Suprapubic skin (tissue), 4 donors: Measurements from ENCODE around the gene CABP4.

ENCODE experiments used
- CTCF ChIP-seq, 2 donors: fragments of 200-600 bp in 1 of 2; fragments of 450-650 bp in 1 of 2; sonication (generic) in 1 of 2; IDR thresholded peaks; one replicate each; pipeline ENCODE4 v1.5.1; 2016 to 2019; ENCODE audit warnings: antibody characterized with exemption in 2 of 2, mild to moderate bottlenecking in 1 of 2, moderate library complexity in 1 of 2
- EP300 ChIP-seq: sonication (generic); formaldehyde crosslinking; IDR thresholded peaks from one replicate; pipeline ENCODE4 v1.6.1; 2017; ENCODE audit warnings: antibody characterized with exemption
- POLR2A ChIP-seq, 2 donors: fragments of 450-650 bp; IDR thresholded peaks; one replicate each; pipeline ENCODE4 v1.6.1; 2017; ENCODE audit warnings: antibody characterized with exemption in 2 of 2, mild to moderate bottlenecking in 2 of 2, moderate library complexity in 2 of 2
- POLR2AphosphoS5 ChIP-seq, 3 donors: sonication (generic); formaldehyde crosslinking; IDR thresholded peaks; one replicate each; pipeline ENCODE4 v1.6.1; 2017; ENCODE audit warnings: antibody characterized with exemption in 3 of 3

- no peak for TF ChIP-seq CTCF (IDR thresholded peaks at IDR 0.05)
- TF ChIP-seq POLR2A (IDR thresholded peaks at IDR 0.05), result no peak
- no peak for TF ChIP-seq EP300
- TF ChIP-seq POLR2AphosphoS5 (IDR thresholded peaks at IDR 0.05), result no peak
Observed at GRCh38 chr11:67442504-67443404, 12.4 kb upstream of the CABP4 start.
